Measurements from ENCODE around the gene TBCC.

TBCC gene

GRCh38 chr6:42745640-42746462 is at the start of gene TBCC:
Gene TBCC, minus strand, starts transcription at chr6:42746103. Its CDS starts 30 bp downstream, at chr6:42746073.
- peak; percentile 98 for DNase-seq

GRCh38 chr6:42795651-42796050 is 49.7 kb upstream of the TBCC start:
- no peak for DNase-seq

GRCh38 chr6:42791706-42792320 is 45.9 kb upstream of the TBCC start:
- no peak for DNase-seq

GRCh38 chr6:42790549-42791181 is 44.8 kb upstream of the TBCC start:
- peak; percentile 18 for DNase-seq

GRCh38 chr6:42788671-42789070 is 42.8 kb upstream of the TBCC start:
- DNase-seq, result no peak

GRCh38 chr6:42787063-42787472 is 41.2 kb upstream of the TBCC start:
- no peak for DNase-seq

GRCh38 chr6:42786525-42786985 is 40.7 kb upstream of the TBCC start:
- DNase-seq, result no peak

GRCh38 chr6:42784717-42785498 is 39.0 kb upstream of the TBCC start:
- DNase-seq, result no peak

GRCh38 chr6:42783876-42784642 is 38.2 kb upstream of the TBCC start:
- no peak for DNase-seq

GRCh38 chr6:42783177-42783875 is 37.4 kb upstream of the TBCC start:
- DNase-seq, result peak; percentile 84

- peak; percentile 84 for DNase-seq
Observed at GRCh38 chr6:42782689-42783176, 36.8 kb upstream of the TBCC start.

GRCh38 chr6:42781796-42782688 is 36.1 kb upstream of the TBCC start, which contains the start of gene BICRAL:
Gene BICRAL, plus strand, starts transcription at chr6:42782052. Its CDS starts 39,971 bp downstream, at chr6:42822023.
- DNase-seq, result peak; percentile 78

- peak; percentile 56 for DNase-seq
Observed at GRCh38 chr6:42781546-42781795, 35.6 kb upstream of the TBCC start.

- no peak for DNase-seq
Observed at GRCh38 chr6:42779521-42779920, 33.6 kb upstream of the TBCC start.

GRCh38 chr6:42778122-42778521 is 32.2 kb upstream of the TBCC start:
- no peak for DNase-seq

- no peak for DNase-seq
Observed at GRCh38 chr6:42777126-42777822, 31.4 kb upstream of the TBCC start.

- DNase-seq, result peak; percentile 55
Observed at GRCh38 chr6:42774821-42775487, 29.1 kb upstream of the TBCC start.

GRCh38 chr6:42774201-42774600 is 28.3 kb upstream of the TBCC start:
- DNase-seq, result peak; percentile 66

- peak; percentile 47 for DNase-seq
Observed at GRCh38 chr6:42771741-42772100, 25.8 kb upstream of the TBCC start.

All from CD4-positive, alpha-beta T cell treated with Interleukin-17A for 4 hours (primary cell).